Liver (tissue), 9 donors: Measurements from ENCODE around the gene CTXN3. TPM values are rescaled to one million over a fixed set of nuclear protein-coding genes. Genes with fewer than 3 reads are reported as not detected.

Experiments
- DNase-seq: peaks from one replicate; pipeline ENCODE4 v3.0.0-alpha.2; 2017; ENCODE audit warnings: low spot score
- H3K27ac ChIP-seq, 2 donors: one replicate each; pipeline ENCODE4 v1.7.0; 2013; ENCODE audit warnings: inconsistent platforms in 2 of 2, low read length in 2 of 2, control low read depth in 1 of 2, low read depth in 1 of 2, mild to moderate bottlenecking in 1 of 2
- H3K27me3 ChIP-seq, 4 donors: one replicate each; pipeline versions ENCODE4 v1.6.1 to v1.7.0; 2013; ENCODE audit warnings: low read length in 3 of 4, inconsistent platforms in 1 of 4, mild to moderate bottlenecking in 1 of 4, moderate library complexity in 1 of 4; ENCODE audit not compliant: control insufficient read depth in 4 of 4, insufficient read depth in 4 of 4
- H3K36me3 ChIP-seq, 4 donors: one replicate each; pipeline versions ENCODE4 v1.6.1 to v1.7.0; 2013; ENCODE audit warnings: low read length in 3 of 4, mild to moderate bottlenecking in 3 of 4, low read depth in 1 of 4, moderate library complexity in 1 of 4; ENCODE audit not compliant: control insufficient read depth in 4 of 4, insufficient read depth in 3 of 4
- H3K4me1 ChIP-seq, 4 donors: one replicate each; pipeline versions ENCODE4 v1.6.1 to v1.7.0; 2013; ENCODE audit warnings: low read length in 3 of 4, mild to moderate bottlenecking in 3 of 4, moderate library complexity in 1 of 4; ENCODE audit not compliant: control insufficient read depth in 4 of 4, insufficient read depth in 4 of 4
- H3K4me3 ChIP-seq, 3 donors: one replicate each; pipeline versions ENCODE4 v1.6.1 to v1.7.0; 2013; ENCODE audit warnings: low read length in 3 of 3, control low read depth in 1 of 3, low read depth in 1 of 3, mild to moderate bottlenecking in 1 of 3
- H3K9ac ChIP-seq, 2 donors: one replicate each; pipeline ENCODE4 v1.7.0; 2013; ENCODE audit warnings: low read length in 2 of 2, mild to moderate bottlenecking in 2 of 2, moderate library complexity in 2 of 2, control low read depth in 1 of 2, low read depth in 1 of 2
- H3K9me3 ChIP-seq, 4 donors: one replicate each; pipeline versions ENCODE4 v1.6.1 to v1.7.0; 2013; ENCODE audit warnings: low read length in 3 of 4; ENCODE audit not compliant: control insufficient read depth in 4 of 4
- EGR1 ChIP-seq, 2 donors: IDR thresholded peaks; 2 replicates each; pipeline ENCODE4 v1.6.1; 2016 to 2018; ENCODE audit warnings: antibody characterized with exemption in 2 of 2, low read depth in 2 of 2
- FOXA1 ChIP-seq: IDR thresholded peaks from 2 replicates; pipeline ENCODE4 v1.6.1; 2016; ENCODE audit warnings: antibody characterized with exemption
- FOXA2 ChIP-seq: IDR thresholded peaks from 2 replicates; pipeline ENCODE4 v1.6.1; 2016; ENCODE audit warnings: antibody characterized with exemption
- GABPA ChIP-seq, 2 donors: IDR thresholded peaks in 1 of 2; conservative IDR thresholded peaks in 1 of 2; 2 replicates each; pipeline ENCODE4 v1.6.1; 2016; ENCODE audit warnings: antibody characterized with exemption in 2 of 2, mild to moderate bottlenecking in 1 of 2, moderate library complexity in 1 of 2
- HNF4A ChIP-seq, 2 donors: conservative IDR thresholded peaks; 2 replicates each; pipeline ENCODE4 v1.6.1; 2016; ENCODE audit warnings: antibody characterized with exemption in 2 of 2, mild to moderate bottlenecking in 2 of 2
- HNF4G ChIP-seq: IDR thresholded peaks from 2 replicates; pipeline ENCODE4 v1.6.1; 2016; ENCODE audit warnings: antibody characterized with exemption
- JUND ChIP-seq, 2 donors: IDR thresholded peaks; 2 replicates each; pipeline ENCODE4 v1.6.1; 2016; ENCODE audit warnings: antibody characterized with exemption in 2 of 2
- NR2F2 ChIP-seq: IDR thresholded peaks from 2 replicates; pipeline ENCODE4 v1.6.1; 2016; ENCODE audit warnings: antibody characterized with exemption
- RAD21 ChIP-seq, 2 donors: IDR thresholded peaks; 2 replicates each; pipeline ENCODE4 v1.6.1; 2016; ENCODE audit warnings: antibody characterized with exemption in 2 of 2, mild to moderate bottlenecking in 2 of 2
- RXRA ChIP-seq, 2 donors: IDR thresholded peaks; 2 replicates each; pipeline ENCODE4 v1.6.1; 2017 to 2018; ENCODE audit warnings: antibody characterized with exemption in 2 of 2, mild to moderate bottlenecking in 1 of 2
- SP1 ChIP-seq: IDR thresholded peaks from 2 replicates; pipeline ENCODE4 v1.6.1; 2018; ENCODE audit warnings: antibody characterized with exemption, mild to moderate bottlenecking
- TAF1 ChIP-seq: conservative IDR thresholded peaks from 2 replicates; pipeline ENCODE4 v1.6.1; 2016; ENCODE audit warnings: antibody characterized with exemption, mild to moderate bottlenecking
- YY1 ChIP-seq: IDR thresholded peaks from 2 replicates; pipeline ENCODE4 v1.6.1; 2016; ENCODE audit warnings: antibody characterized with exemption, mild to moderate bottlenecking
- WGBS: extraction: QIAGEN DNeasy Blood & Tissue Kit; methylation state at CpG from one replicate; pipeline ENCODE4 v1.1.7; 2013; 5-methylcytosine and 5-hydroxymethylcytosine counted together
- polyA plus RNA-seq, 2 donors: library from polyadenylated mRNA; stranded (reverse) in 1 of 2; unstranded in 1 of 2; fragments of 200-250 nt in 1 of 2; fragments of >200 nt in 1 of 2; fragmentation: Nextera tagmentation in 1 of 2; extraction: Ambion mirVana in 1 of 2; gene quantifications; one replicate each; pipeline versions ENCODE4 v1.2.1 to v1.2.3, GENCODE V29; 2013 to 2015
- total RNA-seq, 2 donors: library from RNA; depleted of rRNA; stranded (reverse); fragments of >200 nt; gene quantifications; one replicate each; pipeline ENCODE4 v1.2.3, GENCODE V29; 2014
- TF ChIP-seq, protein P1 (sequence below): IDR thresholded peaks from 2 replicates; pipeline ENCODE4 v1.6.1; 2016; ENCODE audit warnings: antibody characterized with exemption
- TF ChIP-seq, protein P2 (sequence below): IDR thresholded peaks from 2 replicates; pipeline ENCODE4 v1.6.1; 2016; ENCODE audit warnings: antibody characterized with exemption
- TF ChIP-seq, protein P3 (sequence below): fragments of 150-350 bp; IDR thresholded peaks from 2 replicates; pipeline ENCODE4 v1.5.1; 2017; ENCODE audit warnings: improper control_type of control experiment, low read depth, low read length; ENCODE audit not compliant: missing input control
- TF ChIP-seq, protein P4 (sequence below): IDR thresholded peaks from 2 replicates; pipeline ENCODE4 v1.6.1; 2016; ENCODE audit warnings: antibody characterized with exemption
- TF ChIP-seq, protein P5 (sequence below): IDR thresholded peaks from 2 replicates; pipeline ENCODE4 v1.6.1; 2016; ENCODE audit warnings: antibody characterized with exemption, mild to moderate bottlenecking
- donor health status: healthy.
- donor health status: healthy.
- donor health status: healthy.
- donor health status: healthy.
- donor health status: healthy.

Gene CTXN3
- total and polyA plus RNA-seq, 4 donors, result not detected

DNA sequence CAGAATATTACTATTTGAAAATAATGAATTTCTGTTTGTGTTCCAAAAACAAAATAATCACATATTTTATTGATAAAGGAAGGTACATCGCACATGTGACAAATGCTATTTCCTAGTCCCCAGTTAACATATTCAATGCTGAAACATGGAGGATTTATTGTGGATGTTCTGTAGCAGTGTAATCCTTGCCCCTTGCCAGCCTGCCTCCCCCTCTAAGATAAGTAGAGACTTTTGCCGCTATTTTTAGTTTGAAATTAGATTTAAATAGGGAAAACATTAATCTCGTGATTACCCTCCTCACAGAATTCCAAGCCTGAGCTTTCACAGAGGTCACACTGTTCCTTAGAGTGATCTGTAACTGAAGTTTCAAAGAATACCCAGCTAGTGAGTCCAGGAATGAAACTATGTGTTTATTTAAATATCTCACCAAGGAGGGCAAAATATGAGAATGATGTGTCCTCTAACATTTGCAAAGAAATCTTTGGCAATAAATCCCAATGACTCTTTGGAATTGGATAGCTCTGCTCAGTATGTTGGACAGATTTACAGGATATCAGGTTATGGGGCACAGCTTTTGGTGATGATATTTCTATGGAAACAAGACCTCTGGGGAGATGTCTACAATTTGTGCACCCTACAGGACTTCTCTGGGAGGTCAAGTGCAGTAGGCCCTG lies 17.3 kb downstream of the CTXN3 start (continued):
- TF ChIP-seq, protein P1, sequence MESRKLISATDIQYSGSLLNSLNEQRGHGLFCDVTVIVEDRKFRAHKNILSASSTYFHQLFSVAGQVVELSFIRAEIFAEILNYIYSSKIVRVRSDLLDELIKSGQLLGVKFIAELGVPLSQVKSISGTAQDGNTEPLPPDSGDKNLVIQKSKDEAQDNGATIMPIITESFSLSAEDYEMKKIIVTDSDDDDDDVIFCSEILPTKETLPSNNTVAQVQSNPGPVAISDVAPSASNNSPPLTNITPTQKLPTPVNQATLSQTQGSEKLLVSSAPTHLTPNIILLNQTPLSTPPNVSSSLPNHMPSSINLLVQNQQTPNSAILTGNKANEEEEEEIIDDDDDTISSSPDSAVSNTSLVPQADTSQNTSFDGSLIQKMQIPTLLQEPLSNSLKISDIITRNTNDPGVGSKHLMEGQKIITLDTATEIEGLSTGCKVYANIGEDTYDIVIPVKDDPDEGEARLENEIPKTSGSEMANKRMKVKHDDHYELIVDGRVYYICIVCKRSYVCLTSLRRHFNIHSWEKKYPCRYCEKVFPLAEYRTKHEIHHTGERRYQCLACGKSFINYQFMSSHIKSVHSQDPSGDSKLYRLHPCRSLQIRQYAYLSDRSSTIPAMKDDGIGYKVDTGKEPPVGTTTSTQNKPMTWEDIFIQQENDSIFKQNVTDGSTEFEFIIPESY, result no peak

DNA sequence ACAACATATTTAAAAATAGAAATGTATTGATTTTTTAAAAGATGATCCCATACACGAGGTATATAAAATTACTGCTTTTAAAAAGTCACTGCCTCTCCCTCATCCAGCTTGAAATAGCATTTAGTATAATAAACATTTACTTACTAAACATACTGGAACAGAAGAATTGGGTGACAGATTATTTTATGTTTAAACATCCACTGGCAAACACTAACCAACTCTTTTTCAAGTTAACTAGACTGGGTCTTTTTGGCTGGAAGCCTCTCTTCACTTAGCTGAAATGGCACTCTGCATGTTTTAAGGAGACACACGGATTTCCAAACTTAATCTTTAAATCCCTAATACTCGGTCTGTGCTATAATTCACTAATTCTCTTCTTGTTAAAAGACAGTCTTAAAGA lies 19.0 kb downstream of the CTXN3 start:
- Histone ChIP-seq H3K27me3 (peaks cover 0 to 3% (median 0%) of the 10 kb centered on the region in 4 donors), H3K4me3 (no peak overlapping the region), H3K36me3 (no peaks in the 10 kb centered on the region), H3K4me1 (no peaks in the 10 kb centered on the region), H3K9ac (no peak overlapping the region), H3K9me3 (no peaks in the 10 kb centered on the region), H3K27ac (no peak overlapping the region)
- 39% methylated on average over 3 of the region's 3 CpGs for WGBS
- DNase-seq, result no peak
- TF ChIP-seq RAD21 (IDR thresholded peaks at IDR 0.05), result no peak
- TF ChIP-seq, protein P2, sequence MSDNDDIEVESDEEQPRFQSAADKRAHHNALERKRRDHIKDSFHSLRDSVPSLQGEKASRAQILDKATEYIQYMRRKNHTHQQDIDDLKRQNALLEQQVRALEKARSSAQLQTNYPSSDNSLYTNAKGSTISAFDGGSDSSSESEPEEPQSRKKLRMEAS, result no peak
- TF ChIP-seq EGR1 (IDR thresholded peaks at IDR 0.05; ENCODE audit: low read depth in 2 of 2), result no peak
- TF ChIP-seq, protein P3, sequence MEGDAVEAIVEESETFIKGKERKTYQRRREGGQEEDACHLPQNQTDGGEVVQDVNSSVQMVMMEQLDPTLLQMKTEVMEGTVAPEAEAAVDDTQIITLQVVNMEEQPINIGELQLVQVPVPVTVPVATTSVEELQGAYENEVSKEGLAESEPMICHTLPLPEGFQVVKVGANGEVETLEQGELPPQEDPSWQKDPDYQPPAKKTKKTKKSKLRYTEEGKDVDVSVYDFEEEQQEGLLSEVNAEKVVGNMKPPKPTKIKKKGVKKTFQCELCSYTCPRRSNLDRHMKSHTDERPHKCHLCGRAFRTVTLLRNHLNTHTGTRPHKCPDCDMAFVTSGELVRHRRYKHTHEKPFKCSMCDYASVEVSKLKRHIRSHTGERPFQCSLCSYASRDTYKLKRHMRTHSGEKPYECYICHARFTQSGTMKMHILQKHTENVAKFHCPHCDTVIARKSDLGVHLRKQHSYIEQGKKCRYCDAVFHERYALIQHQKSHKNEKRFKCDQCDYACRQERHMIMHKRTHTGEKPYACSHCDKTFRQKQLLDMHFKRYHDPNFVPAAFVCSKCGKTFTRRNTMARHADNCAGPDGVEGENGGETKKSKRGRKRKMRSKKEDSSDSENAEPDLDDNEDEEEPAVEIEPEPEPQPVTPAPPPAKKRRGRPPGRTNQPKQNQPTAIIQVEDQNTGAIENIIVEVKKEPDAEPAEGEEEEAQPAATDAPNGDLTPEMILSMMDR, result no peak
- no peak for TF ChIP-seq YY1
- no peak for TF ChIP-seq HNF4G
- TF ChIP-seq GABPA (IDR thresholded peaks at IDR 0.05 in 1 of 2, conservative IDR thresholded peaks at IDR 0.05 in 1 of 2), result no peak
- TF ChIP-seq, protein P1, result no peak
- TF ChIP-seq HNF4A (conservative IDR thresholded peaks at IDR 0.05), result no peak
- no peak for TF ChIP-seq SP1
- TF ChIP-seq, protein P4, sequence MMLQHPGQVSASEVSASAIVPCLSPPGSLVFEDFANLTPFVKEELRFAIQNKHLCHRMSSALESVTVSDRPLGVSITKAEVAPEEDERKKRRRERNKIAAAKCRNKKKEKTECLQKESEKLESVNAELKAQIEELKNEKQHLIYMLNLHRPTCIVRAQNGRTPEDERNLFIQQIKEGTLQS, result no peak
- no peak for TF ChIP-seq FOXA1
- TF ChIP-seq NR2F2, result no peak
- no peak for TF ChIP-seq RXRA (IDR thresholded peaks at IDR 0.05)
- TF ChIP-seq, protein P5, sequence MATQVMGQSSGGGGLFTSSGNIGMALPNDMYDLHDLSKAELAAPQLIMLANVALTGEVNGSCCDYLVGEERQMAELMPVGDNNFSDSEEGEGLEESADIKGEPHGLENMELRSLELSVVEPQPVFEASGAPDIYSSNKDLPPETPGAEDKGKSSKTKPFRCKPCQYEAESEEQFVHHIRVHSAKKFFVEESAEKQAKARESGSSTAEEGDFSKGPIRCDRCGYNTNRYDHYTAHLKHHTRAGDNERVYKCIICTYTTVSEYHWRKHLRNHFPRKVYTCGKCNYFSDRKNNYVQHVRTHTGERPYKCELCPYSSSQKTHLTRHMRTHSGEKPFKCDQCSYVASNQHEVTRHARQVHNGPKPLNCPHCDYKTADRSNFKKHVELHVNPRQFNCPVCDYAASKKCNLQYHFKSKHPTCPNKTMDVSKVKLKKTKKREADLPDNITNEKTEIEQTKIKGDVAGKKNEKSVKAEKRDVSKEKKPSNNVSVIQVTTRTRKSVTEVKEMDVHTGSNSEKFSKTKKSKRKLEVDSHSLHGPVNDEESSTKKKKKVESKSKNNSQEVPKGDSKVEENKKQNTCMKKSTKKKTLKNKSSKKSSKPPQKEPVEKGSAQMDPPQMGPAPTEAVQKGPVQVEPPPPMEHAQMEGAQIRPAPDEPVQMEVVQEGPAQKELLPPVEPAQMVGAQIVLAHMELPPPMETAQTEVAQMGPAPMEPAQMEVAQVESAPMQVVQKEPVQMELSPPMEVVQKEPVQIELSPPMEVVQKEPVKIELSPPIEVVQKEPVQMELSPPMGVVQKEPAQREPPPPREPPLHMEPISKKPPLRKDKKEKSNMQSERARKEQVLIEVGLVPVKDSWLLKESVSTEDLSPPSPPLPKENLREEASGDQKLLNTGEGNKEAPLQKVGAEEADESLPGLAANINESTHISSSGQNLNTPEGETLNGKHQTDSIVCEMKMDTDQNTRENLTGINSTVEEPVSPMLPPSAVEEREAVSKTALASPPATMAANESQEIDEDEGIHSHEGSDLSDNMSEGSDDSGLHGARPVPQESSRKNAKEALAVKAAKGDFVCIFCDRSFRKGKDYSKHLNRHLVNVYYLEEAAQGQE, result no peak
- TF ChIP-seq JUND (IDR thresholded peaks at IDR 0.05), result no peak
- TF ChIP-seq TAF1, result no peak
- TF ChIP-seq FOXA2, result no peak
